Immature natural killer cell (primary cell): ENCODE results near the gene ACTN1. TPM values are rescaled to one million over a fixed set of nuclear protein-coding genes. Genes with fewer than 3 reads are reported as not detected.
A peak's percentile ranks its signal among the peaks of the same experiment; 100 is the strongest.
"Not testable (repeated sequence)": the region's sequence is repeated elsewhere in the genome, so short reads cannot be mapped to it uniquely, and the experiment has no call there.

Source experiments
- DNase-seq, 3 donors: peaks; one replicate each; pipeline ENCODE4 v3.0.0; 2022; ENCODE audit warnings: mixed read lengths in 1 of 3
- H3K27ac Mint-ChIP-seq, 6 donors: one replicate each; pipeline ENCODE4 v1.8.0; 2020; ENCODE audit warnings: mixed read lengths in 6 of 6, mild to moderate bottlenecking in 5 of 6, inconsistent platforms in 4 of 6, moderate library complexity in 3 of 6
- H3K27me3 Mint-ChIP-seq, 3 donors: one replicate each; pipeline ENCODE4 v1.8.0; 2020 to 2021; ENCODE audit warnings: low read depth in 3 of 3, mild to moderate bottlenecking in 3 of 3, mixed read lengths in 3 of 3, moderate library complexity in 3 of 3, inconsistent platforms in 1 of 3
- H3K36me3 Mint-ChIP-seq, 3 donors: one replicate each; pipeline ENCODE4 v1.8.0; 2020; ENCODE audit warnings: mixed read lengths in 3 of 3, inconsistent platforms in 2 of 3, mild to moderate bottlenecking in 2 of 3
- H3K4me1 Mint-ChIP-seq, 2 donors: one replicate each; pipeline ENCODE4 v1.8.0; 2020; ENCODE audit warnings: inconsistent platforms in 2 of 2, mild to moderate bottlenecking in 2 of 2, mixed read lengths in 2 of 2, moderate library complexity in 1 of 2
- H3K4me3 Mint-ChIP-seq, 5 donors: one replicate each; pipeline ENCODE4 v1.8.0; 2020; ENCODE audit warnings: mild to moderate bottlenecking in 5 of 5, mixed read lengths in 5 of 5, inconsistent platforms in 3 of 5, moderate library complexity in 3 of 5
- H3K9me3 Mint-ChIP-seq, 6 donors: one replicate each; pipeline ENCODE4 v1.8.0; 2020; ENCODE audit warnings: mild to moderate bottlenecking in 6 of 6, mixed read lengths in 6 of 6, inconsistent platforms in 4 of 6, moderate library complexity in 3 of 6
- polyA plus RNA-seq, 3 donors: library from polyadenylated mRNA; unstranded; fragments of 300-500 nt; fragmentation: Illumina TruSeq; gene quantifications; one replicate each; pipeline ENCODE4 v1.2.3, GENCODE V29; 2021

Gene ACTN1
- polyA plus RNA-seq, 3 donors from 2014 or later, result 5.2 to 9.7 (median 9.3) TPM

- Mint-ChIP-seq H3K9me3 (peaks cover 0 to 10% (median 8%) of the 10 kb centered on the region in 6 donors), H3K27me3 (no peaks in the 10 kb centered on the region), H3K27ac (no peak overlapping the region), H3K4me1 (peaks cover 0 to 2% of the 10 kb centered on the region in 2 donors), H3K4me3 (no peak overlapping the region), H3K36me3 (no peaks in the 10 kb centered on the region)
- no peak for DNase-seq
Measured at GRCh38 chr14:68864361-68864750, 114.7 kb downstream of the ACTN1 start.

GRCh38 chr14:68863610-68864360, 115.3 kb downstream of the ACTN1 start:
- H3K4me3 Mint-ChIP-seq, result no peak overlapping the region
- peaks cover 0 to 2% of the 10 kb centered on the region in 2 donors for H3K4me1 Mint-ChIP-seq
- no peaks in the 10 kb centered on the region for H3K36me3 Mint-ChIP-seq
- H3K9me3 Mint-ChIP-seq, result peaks cover 0 to 10% (median 8%) of the 10 kb centered on the region in 6 donors
- no peaks in the 10 kb centered on the region for H3K27me3 Mint-ChIP-seq
- no peak for DNase-seq
- no peak overlapping the region for H3K27ac Mint-ChIP-seq

GRCh38 chr14:68862954-68863594, 116.0 kb downstream of the ACTN1 start:
- H3K4me1 Mint-ChIP-seq, result peaks cover 0 to 2% of the 10 kb centered on the region in 2 donors
- H3K27ac Mint-ChIP-seq, result no peak overlapping the region
- peak; percentile 47 to 55 (median 48) for DNase-seq
- H3K4me3 Mint-ChIP-seq, result peak overlapping the region in 1 of 5 donors; percentile 4
- H3K9me3 Mint-ChIP-seq, result peaks cover 0 to 10% (median 8%) of the 10 kb centered on the region in 6 donors
- no peaks in the 10 kb centered on the region for H3K27me3 Mint-ChIP-seq
- no peaks in the 10 kb centered on the region for H3K36me3 Mint-ChIP-seq

GRCh38 chr14:68860771-68861170, 118.3 kb downstream of the ACTN1 start:
- H3K27me3 Mint-ChIP-seq, result peaks cover 0 to 2% (median 0%) of the 10 kb centered on the region in 3 donors
- H3K27ac Mint-ChIP-seq, result no peak overlapping the region
- DNase-seq, result no peak
- no peak overlapping the region for H3K4me3 Mint-ChIP-seq
- H3K4me1 Mint-ChIP-seq, result peaks cover 4 to 6% of the 10 kb centered on the region in 2 donors
- peaks cover 0 to 9% (median 7%) of the 10 kb centered on the region in 6 donors for H3K9me3 Mint-ChIP-seq
- H3K36me3 Mint-ChIP-seq, result no peaks in the 10 kb centered on the region

DNA sequence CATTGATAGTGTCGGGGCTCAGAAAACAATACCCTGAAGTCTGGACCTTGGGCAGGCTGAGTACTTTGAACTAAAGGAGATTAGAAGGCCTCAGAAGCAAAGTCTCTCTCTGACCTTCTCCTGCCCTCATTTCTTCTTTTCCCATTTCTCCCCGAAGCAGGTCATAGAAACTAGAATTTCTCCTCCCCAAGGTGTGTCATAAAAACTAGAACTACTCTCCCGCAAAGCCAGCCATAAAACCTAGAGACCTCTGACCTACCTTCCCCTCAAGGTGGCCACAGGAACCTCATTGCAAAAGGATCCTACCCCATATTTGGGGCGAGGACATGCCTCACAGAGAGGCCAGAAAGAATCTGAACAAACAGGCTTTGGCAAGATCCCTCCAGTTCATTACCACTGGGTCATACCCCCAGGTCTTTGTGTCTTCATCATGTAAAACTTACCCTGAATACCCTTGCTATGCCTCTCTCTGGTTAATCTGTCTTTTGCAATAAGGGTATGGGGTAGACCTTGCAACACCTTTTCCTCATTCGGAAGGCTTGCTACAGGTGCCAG, 121.5 kb downstream of the ACTN1 start:
- H3K36me3 Mint-ChIP-seq, result no peaks in the 10 kb centered on the region
- H3K9me3 Mint-ChIP-seq, result peaks cover 0 to 4% (median 0%) of the 10 kb centered on the region in 6 donors
- no peak overlapping the region for H3K4me3 Mint-ChIP-seq
- H3K27ac Mint-ChIP-seq, result peak overlapping the region in 1 of 6 donors; percentile 67
- peaks cover 0 to 2% (median 2%) of the 10 kb centered on the region in 3 donors for H3K27me3 Mint-ChIP-seq
- peaks cover 23 to 27% of the 10 kb centered on the region in 2 donors for H3K4me1 Mint-ChIP-seq
- DNase-seq, result no peak

DNA sequence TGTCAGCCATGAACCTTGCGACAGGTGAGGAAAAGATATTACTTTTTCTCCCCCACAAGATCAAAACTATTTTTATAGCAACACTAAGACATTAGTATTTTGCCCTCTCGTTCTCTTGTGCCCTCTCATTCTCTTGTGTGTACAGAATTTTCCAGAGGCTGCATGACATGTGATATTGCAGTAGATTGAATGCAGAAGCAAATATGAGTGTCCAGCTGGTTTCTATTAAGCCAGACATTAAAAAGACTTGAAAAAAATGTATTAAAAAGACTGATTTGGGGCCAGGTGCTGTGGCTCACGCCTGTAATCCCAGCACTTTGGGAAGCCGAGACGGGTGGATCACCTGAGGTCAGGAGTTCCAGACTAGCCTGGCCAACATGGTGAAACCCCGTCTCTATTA, 122.5 kb downstream of the ACTN1 start:
- no peak for DNase-seq
- Mint-ChIP-seq H3K27me3 (peaks cover 0 to 2% (median 2%) of the 10 kb centered on the region in 3 donors), H3K9me3 (peaks cover 0 to 4% (median 0%) of the 10 kb centered on the region in 6 donors), H3K4me3 (peak overlapping the region in 1 of 5 donors; percentile 6), H3K36me3 (no peaks in the 10 kb centered on the region), H3K4me1 (peaks cover 23 to 27% of the 10 kb centered on the region in 2 donors), H3K27ac (peak overlapping the region in 2 of 6 donors; percentile 46 to 59)

DNA sequence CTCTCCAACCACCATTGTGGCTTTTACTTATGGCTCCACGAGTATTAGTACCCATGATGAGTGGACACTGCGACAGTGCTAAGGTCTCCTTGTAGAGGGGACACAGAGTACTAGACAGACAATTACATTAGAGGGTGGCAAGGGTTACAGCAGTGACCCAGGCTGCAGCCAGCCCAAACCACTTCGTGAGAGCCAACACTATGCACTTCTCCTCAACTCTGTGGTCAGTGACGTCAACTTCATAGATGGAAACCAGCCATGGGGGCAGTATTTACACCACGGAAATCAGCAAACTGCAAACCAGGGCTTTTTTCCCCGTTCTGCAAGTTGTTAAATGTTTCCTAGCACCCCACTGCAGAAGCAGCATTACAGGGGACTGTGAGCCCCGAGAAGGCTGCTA, 124.7 kb downstream of the ACTN1 start:
- Mint-ChIP-seq H3K9me3 (peaks cover 0 to 4% (median 0%) of the 10 kb centered on the region in 6 donors), H3K4me1 (peaks cover 25 to 27% of the 10 kb centered on the region in 2 donors), H3K36me3 (no peaks in the 10 kb centered on the region), H3K4me3 (peak overlapping the region; percentile 67 to 73 (median 69)), H3K27me3 (peaks cover 0 to 3% (median 2%) of the 10 kb centered on the region in 3 donors), H3K27ac (peak overlapping the region; percentile 44 to 95 (median 86))
- DNase-seq, result peak; percentile 55 to 67 (median 64)

DNA sequence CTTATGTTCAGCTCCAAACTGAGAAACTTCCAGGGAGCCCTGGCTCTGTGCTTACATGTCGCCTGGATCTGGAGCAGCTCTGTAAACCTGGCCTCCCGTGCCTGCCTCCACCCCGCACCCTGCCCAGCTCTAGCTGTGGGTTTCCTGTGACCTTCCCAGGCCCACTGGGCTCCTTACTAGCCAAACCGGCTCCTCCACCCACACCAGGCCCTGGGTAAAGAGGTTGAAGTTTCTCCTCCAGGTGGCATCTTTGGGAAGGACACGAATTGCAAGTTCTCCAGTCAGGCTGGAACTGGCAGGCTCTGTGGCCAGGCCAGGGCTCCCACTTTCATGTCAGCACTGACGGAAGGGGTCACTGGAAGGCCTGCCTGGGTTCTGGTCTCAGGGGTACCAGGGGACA, 125.4 kb downstream of the ACTN1 start:
- Mint-ChIP-seq H3K27ac (peak overlapping the region in 3 of 6 donors; percentile 40 to 60 (median 46)), H3K4me1 (peaks cover 25 to 27% of the 10 kb centered on the region in 2 donors), H3K27me3 (peaks cover 0 to 3% (median 2%) of the 10 kb centered on the region in 3 donors), H3K9me3 (peaks cover 0 to 4% (median 0%) of the 10 kb centered on the region in 6 donors), H3K36me3 (no peaks in the 10 kb centered on the region), H3K4me3 (peak overlapping the region in 2 of 5 donors; percentile 69 to 70)
- DNase-seq, result no peak

- not testable (repeated sequence) for H3K9me3 Mint-ChIP-seq, H3K36me3 Mint-ChIP-seq, H3K27me3 Mint-ChIP-seq, DNase-seq, H3K4me3 Mint-ChIP-seq, H3K27ac Mint-ChIP-seq
- H3K4me1 Mint-ChIP-seq, result peaks cover 25 to 27% of the 10 kb centered on the region in 2 donors
Measured at GRCh38 chr14:68852493-68852892, 126.6 kb downstream of the ACTN1 start.

- peaks cover 22 to 23% of the 10 kb centered on the region in 2 donors for H3K4me1 Mint-ChIP-seq
- peaks cover 0 to 4% (median 0%) of the 10 kb centered on the region in 6 donors for H3K9me3 Mint-ChIP-seq
- peaks cover 0 to 3% (median 0%) of the 10 kb centered on the region in 3 donors for H3K27me3 Mint-ChIP-seq
- H3K27ac Mint-ChIP-seq, result no peak overlapping the region
- no peak for DNase-seq
- no peaks in the 10 kb centered on the region for H3K36me3 Mint-ChIP-seq
- H3K4me3 Mint-ChIP-seq, result no peak overlapping the region
Measured at GRCh38 chr14:68851078-68851477, 128.0 kb downstream of the ACTN1 start.

DNA sequence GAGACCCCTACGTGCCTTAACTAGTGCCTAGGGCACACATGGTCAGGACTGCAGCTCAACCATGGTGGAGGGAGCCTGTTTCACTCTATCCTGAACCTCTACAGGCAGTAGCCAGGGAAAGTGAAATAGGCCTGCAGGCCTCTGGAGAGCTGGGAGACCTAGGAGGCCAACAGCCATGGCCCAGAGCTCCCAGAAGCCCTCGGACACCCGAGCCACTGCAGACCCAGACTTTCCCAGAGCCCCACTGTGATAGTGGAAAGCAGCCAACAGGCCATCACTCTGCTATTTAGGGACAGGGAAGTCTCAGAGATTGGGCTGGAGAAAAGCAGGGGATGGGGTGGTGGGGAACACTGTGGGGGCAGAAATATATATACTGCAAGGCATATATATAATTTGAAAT, 129.7 kb downstream of the ACTN1 start:
- H3K4me3 Mint-ChIP-seq, result no peak overlapping the region
- peaks cover 0 to 3% (median 0%) of the 10 kb centered on the region in 6 donors for H3K9me3 Mint-ChIP-seq
- H3K4me1 Mint-ChIP-seq, result peaks cover 12 to 15% of the 10 kb centered on the region in 2 donors

DNA sequence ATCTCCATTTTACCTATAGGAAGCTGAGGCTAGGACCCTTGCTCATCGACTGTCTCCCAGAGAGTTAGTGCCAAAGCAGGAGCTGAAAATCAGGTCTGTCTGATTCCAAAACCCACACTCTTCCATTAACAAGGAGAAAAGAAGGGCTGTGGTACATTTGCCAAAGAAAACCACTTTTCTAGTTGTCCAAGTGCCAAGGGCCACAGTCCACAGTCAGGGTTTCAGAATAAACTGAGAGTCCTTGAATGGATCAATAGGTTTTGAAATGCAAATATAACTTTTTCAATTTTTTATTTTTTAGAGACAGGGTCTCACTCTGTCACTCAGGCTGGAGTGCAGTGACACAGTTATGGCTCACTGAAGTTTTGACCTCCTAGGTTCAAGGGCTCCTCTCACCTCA, 130.8 kb downstream of the ACTN1 start:
- Mint-ChIP-seq H3K27ac (no peak overlapping the region), H3K4me3 (no peak overlapping the region), H3K4me1 (peaks cover 12 to 16% of the 10 kb centered on the region in 2 donors), H3K36me3 (no peaks in the 10 kb centered on the region), H3K27me3 (peaks cover 0 to 2% (median 0%) of the 10 kb centered on the region in 3 donors), H3K9me3 (no peaks in the 10 kb centered on the region)
- DNase-seq, result no peak

More for the DNA sequence above, 129.7 kb downstream of the ACTN1 start:
- no peak for DNase-seq
- Mint-ChIP-seq H3K27ac (no peak overlapping the region), H3K27me3 (peaks cover 0 to 3% (median 0%) of the 10 kb centered on the region in 3 donors), H3K36me3 (no peaks in the 10 kb centered on the region)

DNA sequence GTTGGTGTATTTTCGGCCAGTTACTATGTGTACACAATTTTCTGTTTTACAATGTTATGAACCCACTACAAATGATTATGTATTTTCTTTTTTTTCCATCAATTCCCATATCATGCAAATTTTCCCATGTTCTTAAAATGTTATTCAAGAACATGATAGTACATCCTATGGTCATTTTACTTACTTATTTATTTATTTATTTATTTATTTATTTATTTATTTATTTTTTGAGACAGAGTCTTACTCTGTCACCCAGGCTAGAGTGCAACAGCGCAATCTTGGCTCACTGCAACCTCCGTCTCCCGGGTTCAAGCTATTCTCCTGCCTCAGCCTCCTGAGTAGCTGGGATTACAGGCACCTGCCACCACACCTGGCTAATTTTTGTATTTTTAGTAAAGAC, 131.5 kb downstream of the ACTN1 start:
- H3K27me3 Mint-ChIP-seq, H3K27ac Mint-ChIP-seq, DNase-seq, H3K9me3 Mint-ChIP-seq, H3K4me3 Mint-ChIP-seq, H3K36me3 Mint-ChIP-seq: not testable (repeated sequence)
- peaks cover 18 to 22% of the 10 kb centered on the region in 2 donors for H3K4me1 Mint-ChIP-seq

GRCh38 chr14:68846466-68846865, 132.6 kb downstream of the ACTN1 start:
- DNase-seq, result no peak
- Mint-ChIP-seq H3K4me3 (no peak overlapping the region), H3K4me1 (peaks cover 30 to 34% of the 10 kb centered on the region in 2 donors), H3K9me3 (no peaks in the 10 kb centered on the region), H3K27ac (no peak overlapping the region), H3K36me3 (peaks cover 0 to under 1% (median 0%) of the 10 kb centered on the region in 3 donors), H3K27me3 (peaks cover 0 to 2% (median 0%) of the 10 kb centered on the region in 3 donors)
